ENCODE results near the gene PIGK. TPM values are rescaled to one million over a fixed set of nuclear protein-coding genes. Genes with fewer than 3 reads are reported as not detected.

The PIGK gene
- total RNA-seq, 1 experiment from 2014 or later, result 23.3 TPM

- Histone ChIP-seq H3K27me3 (ENCODE audit: insufficient read depth, low read length) (no peaks in the 10 kb centered on the region), H3K9ac (ENCODE audit: low read length) (no peak overlapping the region), H3K4me3 (replicated peaks in 1 of 2; ENCODE audit: low read depth in 1 of 2, low read length in 2 of 2) (no peak overlapping the region), H3K9me3 (ENCODE audit: control insufficient read depth in 1 of 2, insufficient read depth in 1 of 2, low read depth in 1 of 2, low read length in 2 of 2) (no peaks in the 10 kb centered on the region), H3K27ac (ENCODE audit: low read depth, low read length) (no peak overlapping the region), H3K9me2 (ENCODE audit: insufficient read depth) (no peaks in the 10 kb centered on the region), H2AFZ (ENCODE audit: low read depth, low read length, poor library complexity, severe bottlenecking) (no peak overlapping the region), H3K79me2 (ENCODE audit: insufficient read depth, low read length) (no peaks in the 10 kb centered on the region), H4K20me1 (ENCODE audit: insufficient read depth) (no peaks in the 10 kb centered on the region), H3K36me3 (ENCODE audit: control insufficient read depth in 1 of 2, insufficient read depth in 2 of 2, low read length in 2 of 2) (no peaks in the 10 kb centered on the region), H3K4me1 (ENCODE audit: control insufficient read depth in 1 of 2, insufficient read depth in 2 of 2, low read length in 2 of 2) (peaks cover 2 to 3% of the 10 kb centered on the region in 2 experiments; a peak in 1 of 4 replicates), H3K4me2 (ENCODE audit: low read length) (no peak overlapping the region)
- TF ChIP-seq ATF3 (IDR thresholded peaks at IDR 0.05) (no peak), MAX (IDR thresholded peaks at IDR 0.05) (no peak), TCF7L2 (IDR thresholded peaks at IDR 0.05; ENCODE audit: borderline replicate concordance, extremely low read depth, insufficient read depth, insufficient read length) (no peak), CEBPB (IDR thresholded peaks at IDR 0.05; ENCODE audit: low read depth) (no peak), SIN3A (IDR thresholded peaks at IDR 0.05; ENCODE audit: low read depth) (no peak), POLR2A (IDR thresholded peaks at IDR 0.05; ENCODE audit: borderline replicate concordance, extremely low read depth, insufficient read depth, insufficient read length) (no peak), POLR2AphosphoS5 (IDR thresholded peaks at IDR 0.05; ENCODE audit: low read depth, low read length) (no peak), YY1 (IDR thresholded peaks at IDR 0.05; ENCODE audit: extremely low read depth, insufficient replicate concordance, low read depth, low read length) (no peak), SP1 (IDR thresholded peaks at IDR 0.05; ENCODE audit: low read depth) (no peak), EZH2phosphoT487 (IDR thresholded peaks at IDR 0.05; ENCODE audit: borderline replicate concordance) (no peak), FOSL1 (IDR thresholded peaks at IDR 0.05; ENCODE audit: low read depth) (no peak), ZFX (IDR thresholded peaks at IDR 0.05) (no peak), EGR1 (IDR thresholded peaks at IDR 0.05; ENCODE audit: low read depth) (no peak), RAD21 (IDR thresholded peaks at IDR 0.05; ENCODE audit: low read depth) (no peak), ZNF274 (IDR thresholded peaks at IDR 0.05; ENCODE audit: low read depth, low read length) (no peak), REST (IDR thresholded peaks at IDR 0.05; ENCODE audit: low read depth) (no peak), JUND (IDR thresholded peaks at IDR 0.05) (no peak), CBX3 (IDR thresholded peaks at IDR 0.05; ENCODE audit: low read depth) (no peak), SRF (IDR thresholded peaks at IDR 0.05; ENCODE audit: low read depth) (no peak)
- RAD21 ChIA-PET (ENCODE audit: low non-redundant PET in 1 of 2, low total read pairs in 2 of 2, uncharacterized antibody in 2 of 2, unreplicated experiment in 2 of 2), result no interaction called here
- POLR2A ChIA-PET, result no interaction called here
- DNase-seq (ENCODE audit: low read depth, low spot score) (no peak), ATAC-seq (no peak)
- BruUV-seq (replicated peaks), result no TSS peak
- intact Hi-C loops (cut with micrococcal nuclease), result no loop called here
- CTCF ChIA-PET, result no interaction called here
These were observed 114.6 kb downstream of the PIGK start for GRCh38 chr1:77104672-77105071.

Measured in HCT116 (cell line).